Testis (tissue), 3 donors: ENCODE data around the gene MRPS27. TPM values are rescaled to one million over a fixed set of nuclear protein-coding genes. Genes with fewer than 3 reads are reported as not detected.

Experiments used
- DNase-seq: peaks from one replicate; pipeline ENCODE4 v3.0.0-alpha.2; 2019
- H3K27ac ChIP-seq, 2 donors: fragments of 200-600 bp; sonication (generic); one replicate each; pipeline ENCODE4 v1.5.1; 2019
- H3K27me3 ChIP-seq: fragments of 200-600 bp; sonication (generic); one replicate; pipeline ENCODE4 v1.5.1; 2019
- H3K36me3 ChIP-seq: fragments of 200-600 bp; sonication (generic); one replicate; pipeline ENCODE4 v1.5.1; 2017; ENCODE audit warnings: low read depth; ENCODE audit errors: missing control alignments
- H3K4me1 ChIP-seq: fragments of 200-600 bp; sonication (generic); one replicate; pipeline ENCODE4 v1.5.1; 2019
- H3K4me3 ChIP-seq, 2 donors: fragments of 200-600 bp; sonication (generic); one replicate each; pipeline ENCODE4 v1.5.1; 2017 to 2019
- H3K9me3 ChIP-seq: fragments of 200-600 bp; sonication (generic); one replicate; pipeline ENCODE4 v1.5.1; 2017
- CTCF ChIP-seq, 3 experiments: fragments of 450-650 bp in 2 of 3; fragments of 200-600 bp in 1 of 3; sonication (generic) in 1 of 3; IDR thresholded peaks; one replicate each; pipeline ENCODE4 v1.5.1; 2016 to 2019; ENCODE audit warnings: antibody characterized with exemption in 3 of 3, mild to moderate bottlenecking in 2 of 3, moderate library complexity in 1 of 3
- POLR2A ChIP-seq: fragments of 450-650 bp; IDR thresholded peaks from one replicate; pipeline ENCODE4 v1.6.1; 2017; ENCODE audit warnings: antibody characterized with exemption, mild to moderate bottlenecking, moderate library complexity
- WGBS, 2 donors: methylation state at CpG; one replicate each; pipeline ENCODE4 v1.1.5; 2018; 5-methylcytosine and 5-hydroxymethylcytosine counted together
- intact Hi-C: fragments of 100-400 bp; cut with DNase I; formaldehyde crosslinking; loops from one replicate; pipeline ENCODE4 v1.15.1; 2023; ENCODE audit warnings: low total_unique reads
- polyA plus RNA-seq: library from polyadenylated mRNA; stranded (reverse); fragments of 350-450 nt; fragmentation: Illumina TruSeq; extraction: RNeasy Lipid Tissue Mini Kit (QIAGEN cat#74804); gene quantifications from one replicate; pipeline ENCODE4 v1.2.3, GENCODE V29; 2014; ENCODE audit warnings: low read depth, low replicate concordance; ENCODE audit not compliant: insufficient read depth
- total RNA-seq, 2 donors: library from RNA; depleted of rRNA; stranded (reverse); fragments of >200 nt; gene quantifications; one replicate each; pipeline ENCODE4 v1.2.3, GENCODE V29; 2016

MRPS27 gene
- total and polyA plus RNA-seq, 3 donors from 2014 or later = 35.7 to 42.6 (median 41.6) TPM

GRCh38 chr5:72252574-72253155, 67.4 kb downstream of the MRPS27 start:
- no peak overlapping the region for H3K27ac ChIP-seq
- H3K27me3 ChIP-seq = no peaks in the 10 kb centered on the region
- TF ChIP-seq CTCF (IDR thresholded peaks at IDR 0.05) = no peak
- no peak for TF ChIP-seq POLR2A
- H3K4me1 ChIP-seq = peaks cover 5% of the 10 kb centered on the region
- H3K4me3 ChIP-seq = no peak overlapping the region
- DNase-seq = no peak
- 90 to 97% methylated on average over 5 of the region's 5 CpGs for WGBS, 2 donors
- no peaks in the 10 kb centered on the region for H3K9me3 ChIP-seq
- intact Hi-C loops = no loop called here
- no peaks in the 10 kb centered on the region for H3K36me3 ChIP-seq

- TF ChIP-seq CTCF (IDR thresholded peaks at IDR 0.05) (no peak), POLR2A (no peak)
- H3K27me3 ChIP-seq = no peaks in the 10 kb centered on the region
- DNase-seq = no peak
- H3K4me1 ChIP-seq = peaks cover 5% of the 10 kb centered on the region
- H3K4me3 ChIP-seq = no peak overlapping the region
- H3K9me3 ChIP-seq = no peaks in the 10 kb centered on the region
- no peaks in the 10 kb centered on the region for H3K36me3 ChIP-seq
- intact Hi-C loops = no loop called here
- no peak overlapping the region for H3K27ac ChIP-seq
These were observed 68.0 kb downstream of the MRPS27 start for GRCh38 chr5:72252008-72252407.

- peaks cover 9% of the 10 kb centered on the region for H3K4me1 ChIP-seq
- H3K4me3 ChIP-seq = no peak overlapping the region
- H3K27ac ChIP-seq = no peak overlapping the region
- TF ChIP-seq POLR2A = no peak
- TF ChIP-seq CTCF (IDR thresholded peaks at IDR 0.05) = no peak
- no peaks in the 10 kb centered on the region for H3K27me3 ChIP-seq
- WGBS, 2 donors = 100% methylated on average over 1 of the region's 1 CpG
- no peaks in the 10 kb centered on the region for H3K9me3 ChIP-seq
- intact Hi-C loops = no loop called here
- H3K36me3 ChIP-seq = no peaks in the 10 kb centered on the region
- DNase-seq = no peak
These were observed 68.7 kb downstream of the MRPS27 start for GRCh38 chr5:72251386-72251785.

GRCh38 chr5:72248410-72248981, 71.5 kb downstream of the MRPS27 start:
- intact Hi-C loops = no loop called here
- Histone ChIP-seq H3K27me3 (no peaks in the 10 kb centered on the region), H3K27ac (peak overlapping the region in 1 of 2 donors; percentile 63), H3K36me3 (no peaks in the 10 kb centered on the region), H3K4me3 (no peak overlapping the region), H3K9me3 (no peaks in the 10 kb centered on the region), H3K4me1 (peaks cover 31% of the 10 kb centered on the region)
- peak; percentile 46 for DNase-seq
- TF ChIP-seq CTCF (IDR thresholded peaks at IDR 0.05) = no peak
- no peak for TF ChIP-seq POLR2A
- 53 to 74% methylated on average over 2 of the region's 2 CpGs for WGBS, 2 donors

- no peak for DNase-seq
- Histone ChIP-seq H3K36me3 (no peaks in the 10 kb centered on the region), H3K4me3 (no peak overlapping the region), H3K9me3 (no peaks in the 10 kb centered on the region), H3K27ac (peak overlapping the region in 1 of 2 donors; percentile 63), H3K4me1 (peaks cover 31% of the 10 kb centered on the region), H3K27me3 (no peaks in the 10 kb centered on the region)
- WGBS, 2 donors = 51 to 53% methylated on average over 4 of the region's 4 CpGs
- TF ChIP-seq POLR2A = no peak
- no peak for TF ChIP-seq CTCF (IDR thresholded peaks at IDR 0.05)
- intact Hi-C loops = no loop called here
These were observed 73.0 kb downstream of the MRPS27 start for GRCh38 chr5:72246954-72247442.
